ENCODE results near the gene TMEM165.
A peak's percentile ranks its signal among the peaks of the same experiment; 100 is the strongest.

The TMEM165 gene

DNA sequence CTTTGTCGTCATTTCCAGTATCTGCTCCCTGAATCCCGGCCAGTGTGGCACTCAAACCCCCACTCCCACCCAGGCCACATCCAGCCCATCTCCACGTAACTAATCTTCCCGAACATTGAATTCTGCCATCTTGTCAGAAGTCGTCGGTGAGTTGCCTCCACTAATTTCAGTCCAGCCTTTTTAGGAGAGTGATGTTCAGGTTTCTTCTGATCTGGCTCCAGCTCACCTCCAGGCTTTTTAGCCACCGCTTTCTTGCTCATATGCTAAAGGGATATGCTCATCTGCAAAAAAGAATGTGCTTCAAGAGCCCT is 1.3 kb downstream of the TMEM165 start:
- Mint-ChIP-seq H3K9me3 (no peaks in the 10 kb centered on the region), H3K36me3 (ENCODE audit: low read depth) (peaks cover 16% of the 10 kb centered on the region), H3K4me1 (peaks cover 29% of the 10 kb centered on the region), H3K27ac (peak overlapping the region; percentile 86 to 95 (median 92)), H3K4me3 (peak overlapping the region; percentile 94 to 99 (median 96)), H3K27me3 (ENCODE audit: low read depth) (no peaks in the 10 kb centered on the region)
- TF ChIP-seq, protein P1, sequence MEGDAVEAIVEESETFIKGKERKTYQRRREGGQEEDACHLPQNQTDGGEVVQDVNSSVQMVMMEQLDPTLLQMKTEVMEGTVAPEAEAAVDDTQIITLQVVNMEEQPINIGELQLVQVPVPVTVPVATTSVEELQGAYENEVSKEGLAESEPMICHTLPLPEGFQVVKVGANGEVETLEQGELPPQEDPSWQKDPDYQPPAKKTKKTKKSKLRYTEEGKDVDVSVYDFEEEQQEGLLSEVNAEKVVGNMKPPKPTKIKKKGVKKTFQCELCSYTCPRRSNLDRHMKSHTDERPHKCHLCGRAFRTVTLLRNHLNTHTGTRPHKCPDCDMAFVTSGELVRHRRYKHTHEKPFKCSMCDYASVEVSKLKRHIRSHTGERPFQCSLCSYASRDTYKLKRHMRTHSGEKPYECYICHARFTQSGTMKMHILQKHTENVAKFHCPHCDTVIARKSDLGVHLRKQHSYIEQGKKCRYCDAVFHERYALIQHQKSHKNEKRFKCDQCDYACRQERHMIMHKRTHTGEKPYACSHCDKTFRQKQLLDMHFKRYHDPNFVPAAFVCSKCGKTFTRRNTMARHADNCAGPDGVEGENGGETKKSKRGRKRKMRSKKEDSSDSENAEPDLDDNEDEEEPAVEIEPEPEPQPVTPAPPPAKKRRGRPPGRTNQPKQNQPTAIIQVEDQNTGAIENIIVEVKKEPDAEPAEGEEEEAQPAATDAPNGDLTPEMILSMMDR (IDR thresholded peaks at IDR 0.05; ENCODE audit: unreplicated experiment in 3 of 3): no peak

DNA sequence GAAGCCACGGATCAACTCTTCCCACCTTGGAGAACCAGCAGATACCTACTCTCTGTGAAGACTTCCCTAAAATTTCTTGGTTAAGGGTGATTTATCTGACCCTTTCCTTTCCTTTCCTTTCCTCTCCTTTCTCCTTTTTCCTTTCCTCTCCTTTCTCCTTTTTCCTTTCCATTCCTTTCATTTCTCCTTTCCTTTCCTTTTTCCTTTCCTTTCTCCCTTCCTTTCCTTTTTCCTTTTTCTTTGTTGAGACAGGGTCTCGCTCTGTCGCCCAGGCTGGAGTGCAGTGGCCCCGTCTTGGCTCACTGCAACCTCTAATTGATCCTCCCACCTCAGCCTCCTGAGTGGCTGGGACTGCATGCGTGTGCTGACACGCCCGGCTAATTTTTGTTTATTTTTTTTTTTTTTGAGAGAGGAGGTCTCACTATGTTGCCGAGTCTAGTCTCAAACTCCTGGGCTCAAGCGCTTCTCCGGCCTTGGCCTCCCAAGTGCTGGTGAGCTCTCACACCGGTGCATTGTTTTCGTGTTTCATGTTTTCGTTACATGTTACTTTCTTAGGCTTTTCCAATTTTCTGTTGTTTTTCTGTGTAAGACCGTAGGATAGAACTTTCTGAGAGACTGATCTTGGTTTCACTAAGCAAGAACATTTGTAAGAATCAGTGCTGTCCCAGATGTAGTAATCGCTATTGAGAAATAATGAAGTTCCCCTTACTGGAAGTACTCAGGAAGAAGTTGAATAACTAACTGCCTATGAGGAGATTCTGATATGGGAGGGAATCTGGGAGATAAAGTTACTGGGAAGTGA is 2.0 kb downstream of the TMEM165 start:
- TF ChIP-seq, protein P1 (IDR thresholded peaks at IDR 0.05; ENCODE audit: unreplicated experiment in 3 of 3): no peak
- no peaks in the 10 kb centered on the region for H3K9me3 Mint-ChIP-seq
- H3K4me1 Mint-ChIP-seq: peaks cover 29% of the 10 kb centered on the region
- H3K27me3 Mint-ChIP-seq (ENCODE audit: low read depth): no peaks in the 10 kb centered on the region
- peak overlapping the region; percentile 94 to 99 (median 96) for H3K4me3 Mint-ChIP-seq
- peaks cover 16% of the 10 kb centered on the region for H3K36me3 Mint-ChIP-seq (ENCODE audit: low read depth)
- H3K27ac Mint-ChIP-seq: peak overlapping the region; percentile 86 to 95 (median 92)

DNA sequence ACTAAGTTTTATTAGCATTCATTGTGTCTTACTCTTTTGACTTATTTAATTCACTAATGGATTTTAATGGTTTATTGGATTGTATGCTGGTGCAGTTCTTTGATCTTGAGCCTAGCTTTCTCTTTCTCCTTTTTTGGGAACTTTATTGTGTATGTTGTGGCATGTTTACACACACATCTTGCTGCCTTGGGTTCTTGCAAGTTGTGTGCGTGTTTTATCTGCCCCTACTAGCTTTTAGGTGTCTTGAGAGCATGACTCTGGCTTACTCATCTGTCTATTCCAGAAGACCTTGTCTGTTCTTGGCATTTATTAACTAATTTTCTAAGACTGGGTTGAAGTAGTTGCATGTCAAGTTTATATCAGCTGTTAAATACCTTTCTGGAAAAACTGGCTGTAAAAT is 2.7 kb downstream of the TMEM165 start:
- TF ChIP-seq, protein P1 (IDR thresholded peaks at IDR 0.05; ENCODE audit: unreplicated experiment in 3 of 3): no peak
- peak overlapping the region; percentile 12 to 92 (median 55) for H3K27ac Mint-ChIP-seq
- H3K27me3 Mint-ChIP-seq (ENCODE audit: low read depth): no peaks in the 10 kb centered on the region
- H3K36me3 Mint-ChIP-seq (ENCODE audit: low read depth): peaks cover 20% of the 10 kb centered on the region
- H3K9me3 Mint-ChIP-seq: no peaks in the 10 kb centered on the region
- H3K4me1 Mint-ChIP-seq: peaks cover 29% of the 10 kb centered on the region
- H3K4me3 Mint-ChIP-seq: peak overlapping the region; percentile 94 to 99 (median 96)

DNA sequence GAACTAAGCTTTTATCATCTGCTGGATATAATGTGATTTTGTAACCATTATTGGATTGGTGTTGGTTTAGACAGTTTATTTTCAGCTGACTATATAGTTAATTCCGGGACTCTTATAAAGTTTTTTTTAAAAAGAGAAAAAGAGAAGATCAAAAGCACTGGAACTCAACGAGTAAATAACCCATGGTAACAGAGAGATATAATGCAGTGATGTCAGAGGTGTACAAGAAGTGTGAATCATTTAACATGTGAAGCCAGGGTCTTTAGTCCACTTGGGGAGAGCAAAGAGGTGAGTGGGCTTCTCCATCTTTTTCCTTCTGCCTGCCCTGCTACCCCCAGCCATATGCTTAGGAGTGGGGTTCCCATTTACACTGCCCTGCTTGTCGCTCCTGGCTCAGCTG is 3.2 kb downstream of the TMEM165 start:
- Mint-ChIP-seq H3K27me3 (ENCODE audit: low read depth) (no peaks in the 10 kb centered on the region), H3K27ac (no peak overlapping the region), H3K4me1 (peaks cover 29% of the 10 kb centered on the region), H3K36me3 (ENCODE audit: low read depth) (peaks cover 25% of the 10 kb centered on the region), H3K4me3 (peak overlapping the region; percentile 80 to 99 (median 94)), H3K9me3 (no peaks in the 10 kb centered on the region)
- TF ChIP-seq, protein P1 (IDR thresholded peaks at IDR 0.05; ENCODE audit: unreplicated experiment in 3 of 3): no peak

DNA sequence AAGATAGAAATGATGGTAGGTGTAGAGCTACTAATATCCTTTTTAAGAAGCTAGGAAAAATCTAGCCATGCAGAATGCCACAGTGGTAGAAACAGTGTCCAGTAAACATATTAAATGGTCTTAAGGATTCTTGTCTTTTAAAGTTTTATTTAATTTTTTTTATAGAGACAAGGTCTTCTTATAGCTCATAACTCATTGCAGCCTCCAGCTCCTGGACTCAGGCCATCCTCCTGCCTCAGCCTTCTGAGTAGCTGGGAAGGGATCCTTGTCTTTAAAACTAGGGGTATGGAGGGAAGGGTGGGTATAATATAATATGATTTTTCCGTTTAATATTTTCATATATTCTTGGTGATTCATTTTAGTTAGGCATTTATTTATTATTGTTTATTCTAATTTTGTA is 3.8 kb downstream of the TMEM165 start:
- Mint-ChIP-seq H3K27ac (no peak overlapping the region), H3K9me3 (no peaks in the 10 kb centered on the region), H3K27me3 (ENCODE audit: low read depth) (no peaks in the 10 kb centered on the region), H3K4me1 (peaks cover 29% of the 10 kb centered on the region), H3K4me3 (peak overlapping the region; percentile 64 to 99 (median 80)), H3K36me3 (ENCODE audit: low read depth) (peaks cover 28% of the 10 kb centered on the region)
- TF ChIP-seq, protein P1 (IDR thresholded peaks at IDR 0.05; ENCODE audit: unreplicated experiment in 3 of 3): no peak

DNA sequence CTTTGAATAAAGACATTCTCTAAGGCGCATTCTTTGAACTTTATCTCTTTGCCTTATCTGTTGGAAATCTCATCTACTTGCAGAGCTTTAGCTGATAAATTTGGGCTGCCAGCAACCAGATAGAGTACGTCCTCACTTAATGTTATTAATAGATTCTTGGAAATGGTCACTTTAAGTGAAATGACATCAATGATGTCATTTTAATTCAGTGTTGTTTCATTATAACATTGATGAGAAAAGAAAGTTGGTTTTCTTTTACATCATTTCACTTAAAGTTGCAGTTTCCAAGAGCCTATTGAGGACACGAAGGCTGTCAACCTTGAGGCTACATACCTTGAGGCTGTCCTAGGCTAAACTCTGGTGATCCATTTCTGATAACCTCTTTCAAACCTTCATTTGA is 9.3 kb downstream of the TMEM165 start:
- peaks cover 10% of the 10 kb centered on the region for H3K4me1 Mint-ChIP-seq
- no peaks in the 10 kb centered on the region for H3K9me3 Mint-ChIP-seq
- H3K4me3 Mint-ChIP-seq: no peak overlapping the region
- H3K27me3 Mint-ChIP-seq (ENCODE audit: low read depth): no peaks in the 10 kb centered on the region
- TF ChIP-seq, protein P1 (IDR thresholded peaks at IDR 0.05; ENCODE audit: unreplicated experiment in 3 of 3): no peak
- H3K27ac Mint-ChIP-seq: no peak overlapping the region
- peaks cover 50% of the 10 kb centered on the region for H3K36me3 Mint-ChIP-seq (ENCODE audit: low read depth)
